HepG2 (cell line): ENCODE data around the gene ALLC. TPM values are rescaled to one million over a fixed set of nuclear protein-coding genes. Genes with fewer than 3 reads are reported as not detected.

ENCODE experiments used
- ATAC-seq: fragments of 200-7000 bp; cut with Tn5 transposase; 3 replicates; pipeline ENCODE4 v1.9.1; 2020; ENCODE audit warnings: mild to moderate bottlenecking, moderate library complexity
- BruUV-seq: library from RNA; stranded (reverse); fragments of 400-500 nt; replicated peaks from 2 replicates; lab custom pipeline; 2021; lab: Mats Ljungman, UMichigan
- CTCF ChIA-PET: fragments of 300-600 bp; formaldehyde crosslinking; extraction: SDS; loops from one replicate; lab custom pipeline; 2021; ENCODE audit warnings: low total read pairs, inconsistent platforms, low intra/inter-chr PET ratio; lab: Yijun Ruan, JAX
- POLR2A ChIA-PET: fragments of 350-600 bp; sonication (Branson Sonifier 250); formaldehyde crosslinking; loops from one replicate; lab custom pipeline; 2020; ENCODE audit warnings: antibody characterized with exemption, inconsistent platforms; lab: Yijun Ruan, JAX
- DNase-seq: peaks from one replicate; pipeline ENCODE4 v3.0.0-alpha.2; 2015; ENCODE audit warnings: low spot score
- FAIRE-seq: peaks from 3 replicates; lab custom pipeline; 2011; peaks lifted over from hg19 to GRCh38; lab: Jason Lieb, UNC
- H2AFZ ChIP-seq: one replicate; pipeline ENCODE4 v1.6.1; 2011; ENCODE audit warnings: low read length, inconsistent platforms
- H3K27ac ChIP-seq: fragments of 300-600 bp; 3 replicates; pipeline ENCODE4 v1.8.0; 2011; ENCODE audit warnings: mixed run types, mild to moderate bottlenecking, mixed read lengths, low read length, inconsistent platforms; ENCODE audit not compliant: insufficient read depth; ENCODE audit errors: extremely low read length
- H3K27me3 ChIP-seq, 2 experiments: fragments of 200-600 bp in 1 of 2; 2 replicates in 1 of 2; 3 replicates in 1 of 2; pipeline versions ENCODE4 v1.6.0 to v1.8.0; 2011; ENCODE audit warnings: low read length in 2 of 2, mild to moderate bottlenecking in 2 of 2, moderate library complexity in 2 of 2, inconsistent platforms in 1 of 2; ENCODE audit not compliant: insufficient read depth in 2 of 2, control insufficient read depth in 1 of 2
- H3K36me3 ChIP-seq, 2 experiments: fragments of 200-600 bp in 1 of 2; replicated peaks in 1 of 2; 2 replicates in 1 of 2; 3 replicates in 1 of 2; pipeline versions ENCODE4 v1.5.1 to v1.8.0; 2011; ENCODE audit warnings: low read length in 2 of 2, inconsistent platforms in 1 of 2; ENCODE audit not compliant: insufficient read depth in 2 of 2, control insufficient read depth in 1 of 2
- H3K4me1 ChIP-seq: 2 replicates; pipeline ENCODE4 v1.5.1; 2012; ENCODE audit warnings: low read length, inconsistent platforms; ENCODE audit not compliant: insufficient read depth
- H3K4me2 ChIP-seq: 2 replicates; pipeline ENCODE4 v1.6.0; 2011; ENCODE audit warnings: low read depth, low read length, inconsistent platforms
- H3K4me3 ChIP-seq, 3 experiments: fragments of 200-600 bp in 1 of 3; sonication (generic), shearing (Covaris generic) in 1 of 3; replicated peaks in 1 of 3; 2 replicates each; pipeline ENCODE4 v1.5.1; 2011 to 2016; ENCODE audit warnings: low read length in 3 of 3, inconsistent platforms in 2 of 3, low read depth in 2 of 3, mild to moderate bottlenecking in 2 of 3, control low read depth in 1 of 3, mixed read lengths in 1 of 3; ENCODE audit not compliant: insufficient read depth in 1 of 3
- H3K79me2 ChIP-seq: one replicate; pipeline ENCODE4 v1.6.1; 2011; ENCODE audit warnings: low read length, inconsistent platforms; ENCODE audit not compliant: insufficient read depth
- H3K9ac ChIP-seq: 2 replicates; pipeline ENCODE4 v1.6.0; 2011; ENCODE audit warnings: mild to moderate bottlenecking, low read depth, low read length, inconsistent platforms; ENCODE audit not compliant: insufficient read depth
- H3K9me3 ChIP-seq: 2 replicates; pipeline ENCODE4 v1.5.1; 2012; ENCODE audit warnings: mild to moderate bottlenecking, low read length
- H4K20me1 ChIP-seq: 2 replicates; pipeline ENCODE4 v1.6.0; 2011; ENCODE audit warnings: inconsistent platforms, mild to moderate bottlenecking, low read length, moderate library complexity; ENCODE audit not compliant: insufficient read depth
- ATF7-NPFF ChIP-seq: sonication (generic); formaldehyde crosslinking; IDR thresholded peaks from 2 replicates; pipeline ENCODE4 v1.8.1; 2023; ENCODE audit warnings: mild to moderate bottlenecking, low read depth, missing genetic modification reagents, moderate library complexity
- GABPB1 ChIP-seq: IDR thresholded peaks from 2 replicates; pipeline ENCODE4 v1.6.1; 2016; ENCODE audit warnings: mild to moderate bottlenecking, missing genetic modification reagents, moderate library complexity, missing compliant biosample characterization
- HDAC2 ChIP-seq: sonication (generic); formaldehyde crosslinking; IDR thresholded peaks from 2 replicates; pipeline ENCODE4 v1.4.0; 2020; ENCODE audit warnings: missing genetic modification reagents
- IKZF1 ChIP-seq: fragments of 450-650 bp; IDR thresholded peaks from 2 replicates; pipeline ENCODE4 v1.7.1; 2016
- KDM5B ChIP-seq: sonication (generic); formaldehyde crosslinking; IDR thresholded peaks from 2 replicates; pipeline ENCODE4 v1.4.0; 2020; ENCODE audit warnings: missing genetic modification reagents, mild to moderate bottlenecking, borderline replicate concordance
- ZNF569 ChIP-seq: sonication (generic); formaldehyde crosslinking; IDR thresholded peaks from 2 replicates; pipeline ENCODE4 v1.5.0; 2020; ENCODE audit warnings: mild to moderate bottlenecking, missing genetic modification reagents, moderate library complexity, borderline replicate concordance
- ZNF788 ChIP-seq: sonication (generic); formaldehyde crosslinking; IDR thresholded peaks from 2 replicates; pipeline ENCODE4 v1.5.0; 2020; ENCODE audit warnings: mild to moderate bottlenecking, missing genetic modification reagents, borderline replicate concordance
- WGBS: methylation state at CpG from one replicate; pipeline ENCODE4 v1.1.6; 2017; ENCODE audit warnings: low lambda C conversion rate; 5-methylcytosine and 5-hydroxymethylcytosine counted together
- in situ Hi-C: cut with HindIII; loops from 2 replicates; pipeline ENCODE4 v1.10.0; 2017; ENCODE audit warnings: low pct_unique_long_range_greater_than_20kb; ENCODE audit not compliant: extremely low pct_ligation_motif_present
- intact Hi-C: fragments of 100-400 bp; cut with micrococcal nuclease; formaldehyde crosslinking; loops from one replicate; pipeline ENCODE4 v1.10.0; 2022; ENCODE audit not compliant: unreplicated experiment
- polyA plus RNA-seq, 8 experiments: library from polyadenylated mRNA; depleted of rRNA in 3 of 8; stranded (reverse) in 7 of 8; unstranded in 1 of 8; fragments of >200 nt; fragmentation: Illumina TruSeq in 4 of 8; extraction: Trizol in 4 of 8; gene quantifications; 2 replicates each; pipeline versions ENCODE4 v1.2.1 to v1.2.3, GENCODE V29; 2011 to 2016; ENCODE audit warnings: low read depth in 4 of 8, missing spikeins in 1 of 8, mixed read lengths in 1 of 8; ENCODE audit not compliant: insufficient read depth in 1 of 8
- total RNA-seq, 5 experiments: library from RNA; depleted of rRNA; stranded (reverse); fragments of >200 nt; fragmentation: Illumina TruSeq; extraction: Trizol; gene quantifications; 2 replicates each; pipeline ENCODE4 v1.2.3, GENCODE V29; 2016; ENCODE audit warnings: low read depth in 1 of 5
- TF ChIP-seq, protein P1 (sequence below): IDR thresholded peaks from 2 replicates; pipeline ENCODE4 v1.6.1; 2016; ENCODE audit warnings: low read depth, control low read depth
- TF ChIP-seq, protein P2 (sequence below): sonication (generic); IDR thresholded peaks from 2 replicates; pipeline ENCODE4 v1.6.1; 2016; ENCODE audit warnings: low read depth, borderline replicate concordance
- TF ChIP-seq, protein P3 (sequence below): sonication (generic); formaldehyde crosslinking; IDR thresholded peaks from 2 replicates; pipeline ENCODE4 v1.5.0; 2020; ENCODE audit warnings: missing genetic modification reagents
- TF ChIP-seq, protein P4 (sequence below): IDR thresholded peaks from 2 replicates; pipeline ENCODE4 v1.6.1; 2016; ENCODE audit warnings: missing biosample characterization, missing genetic modification reagents, low read depth

ALLC gene
- total and polyA plus RNA-seq, 2 of the 13 experiments (the other 11 are each of a cell fraction or from before 2014, with no cell fraction given), result 0.08 to 0.11 TPM

DNA sequence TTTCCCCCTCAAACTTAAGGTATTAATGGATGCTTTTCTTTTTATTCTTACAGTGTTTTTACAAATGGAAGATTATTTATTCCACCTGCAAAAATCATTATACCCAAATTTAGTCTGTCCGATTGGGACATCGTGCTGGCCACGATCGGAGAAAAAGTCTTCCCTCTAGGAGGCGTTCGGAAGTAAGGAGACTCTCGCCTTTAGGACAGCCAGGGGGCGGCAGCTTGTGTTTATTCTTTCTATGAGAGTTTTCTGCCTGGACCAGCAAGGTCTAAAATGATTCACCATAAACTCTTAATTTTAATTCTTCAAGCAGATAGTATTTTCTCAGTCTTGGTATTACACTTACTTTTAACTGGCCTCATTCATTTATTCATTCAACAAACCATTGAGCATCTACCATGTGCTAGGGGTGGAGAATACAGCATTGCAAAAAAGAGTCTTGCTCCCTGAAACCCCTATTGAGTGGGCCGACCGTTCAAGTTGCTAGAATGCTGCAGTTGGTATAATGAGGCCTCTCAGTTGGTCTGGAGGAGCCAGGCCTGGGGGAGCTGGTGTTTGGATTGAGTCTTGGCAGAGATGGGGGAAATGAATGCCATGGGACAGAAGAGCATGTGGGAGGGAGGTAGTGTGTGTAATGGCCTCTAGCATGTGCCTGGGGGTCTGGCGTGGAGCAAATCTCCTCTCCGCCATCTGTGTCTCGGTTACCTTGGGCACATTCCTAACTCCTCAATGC is 84.0 kb downstream of the ALLC start (continued):
- TF ChIP-seq, protein P1, sequence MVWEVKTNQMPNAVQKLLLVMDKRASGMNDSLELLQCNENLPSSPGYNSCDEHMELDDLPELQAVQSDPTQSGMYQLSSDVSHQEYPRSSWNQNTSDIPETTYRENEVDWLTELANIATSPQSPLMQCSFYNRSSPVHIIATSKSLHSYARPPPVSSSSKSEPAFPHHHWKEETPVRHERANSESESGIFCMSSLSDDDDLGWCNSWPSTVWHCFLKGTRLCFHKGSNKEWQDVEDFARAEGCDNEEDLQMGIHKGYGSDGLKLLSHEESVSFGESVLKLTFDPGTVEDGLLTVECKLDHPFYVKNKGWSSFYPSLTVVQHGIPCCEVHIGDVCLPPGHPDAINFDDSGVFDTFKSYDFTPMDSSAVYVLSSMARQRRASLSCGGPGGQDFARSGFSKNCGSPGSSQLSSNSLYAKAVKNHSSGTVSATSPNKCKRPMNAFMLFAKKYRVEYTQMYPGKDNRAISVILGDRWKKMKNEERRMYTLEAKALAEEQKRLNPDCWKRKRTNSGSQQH (CRISPR knock-in tag), result no peak
- TF ChIP-seq IKZF1 (no peak), ZNF569 (CRISPR knock-in tag) (no peak), GABPB1 (CRISPR knock-in tag) (no peak)
- TF ChIP-seq, protein P2, sequence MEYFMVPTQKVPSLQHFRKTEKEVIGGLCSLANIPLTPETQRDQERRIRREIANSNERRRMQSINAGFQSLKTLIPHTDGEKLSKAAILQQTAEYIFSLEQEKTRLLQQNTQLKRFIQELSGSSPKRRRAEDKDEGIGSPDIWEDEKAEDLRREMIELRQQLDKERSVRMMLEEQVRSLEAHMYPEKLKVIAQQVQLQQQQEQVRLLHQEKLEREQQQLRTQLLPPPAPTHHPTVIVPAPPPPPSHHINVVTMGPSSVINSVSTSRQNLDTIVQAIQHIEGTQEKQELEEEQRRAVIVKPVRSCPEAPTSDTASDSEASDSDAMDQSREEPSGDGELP, result no peak

DNA sequence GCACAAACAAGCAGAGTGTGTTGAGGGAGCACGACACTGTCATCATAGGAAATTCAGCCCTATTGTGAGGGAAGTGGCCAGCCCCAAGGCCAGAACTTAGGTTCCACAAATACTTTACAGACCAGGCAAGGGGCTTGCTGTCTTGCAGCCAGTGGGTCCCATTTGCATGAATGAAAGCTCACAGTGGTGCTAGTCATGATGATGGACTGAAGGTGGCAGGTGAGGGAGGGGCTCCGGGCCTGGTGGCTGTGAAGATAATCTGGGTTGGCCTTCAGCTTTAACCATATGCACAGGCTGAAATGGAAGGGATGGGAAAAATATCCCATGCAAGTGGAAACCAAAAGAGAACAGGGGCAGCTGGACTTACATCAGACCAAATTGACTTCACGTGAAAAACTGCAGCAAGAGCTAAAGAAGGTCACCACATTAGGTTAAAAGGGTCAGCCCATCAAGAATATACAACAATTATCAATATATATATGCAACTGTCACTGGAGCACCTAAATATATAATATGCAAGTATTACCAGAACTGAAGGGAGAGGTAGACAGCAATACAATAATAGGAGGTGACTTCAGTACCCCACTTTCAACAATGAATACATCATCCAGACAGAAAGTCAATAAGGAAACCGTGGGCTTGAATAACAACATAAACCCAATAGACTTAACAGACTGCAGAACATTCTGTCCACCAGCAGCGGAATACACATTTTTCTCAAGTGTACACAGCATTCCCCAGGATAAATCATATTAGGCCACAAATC is 84.9 kb downstream of the ALLC start:
- H3K4me1 ChIP-seq, result no peaks in the 10 kb centered on the region
- intact Hi-C loops, result no loop called here
- no peak overlapping the region for H3K27ac ChIP-seq
- 17% methylated on average over 5 of the region's 5 CpGs for WGBS
- ChIA-PET POLR2A (no interaction called here), CTCF (no interaction called here)
- H4K20me1 ChIP-seq, result no peaks in the 10 kb centered on the region
- no peaks in the 10 kb centered on the region for H3K79me2 ChIP-seq
- no peak overlapping the region for H3K4me3 ChIP-seq
- no peak for ATAC-seq
- H2AFZ ChIP-seq, result no peak overlapping the region
- H3K27me3 ChIP-seq, result peaks cover 7 to 35% of the 10 kb centered on the region in 2 experiments; a peak in 3 of 5 replicates
- H3K9ac ChIP-seq, result no peak overlapping the region
- H3K9me3 ChIP-seq, result no peaks in the 10 kb centered on the region
- in situ Hi-C loops, result no loop called here
- no TSS peak for BruUV-seq
- FAIRE-seq, result no peak
- H3K36me3 ChIP-seq, result no peaks in the 10 kb centered on the region
- no peak for TF ChIP-seq KDM5B
- no peak for TF ChIP-seq ATF7-NPFF (CRISPR knock-in tag)
- no peak for TF ChIP-seq HDAC2 (CRISPR knock-in tag)
- no peak for TF ChIP-seq ZNF788
- TF ChIP-seq, protein P3, sequence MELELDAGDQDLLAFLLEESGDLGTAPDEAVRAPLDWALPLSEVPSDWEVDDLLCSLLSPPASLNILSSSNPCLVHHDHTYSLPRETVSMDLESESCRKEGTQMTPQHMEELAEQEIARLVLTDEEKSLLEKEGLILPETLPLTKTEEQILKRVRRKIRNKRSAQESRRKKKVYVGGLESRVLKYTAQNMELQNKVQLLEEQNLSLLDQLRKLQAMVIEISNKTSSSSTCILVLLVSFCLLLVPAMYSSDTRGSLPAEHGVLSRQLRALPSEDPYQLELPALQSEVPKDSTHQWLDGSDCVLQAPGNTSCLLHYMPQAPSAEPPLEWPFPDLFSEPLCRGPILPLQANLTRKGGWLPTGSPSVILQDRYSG (CRISPR knock-in tag), result no peak
- TF ChIP-seq, protein P4, sequence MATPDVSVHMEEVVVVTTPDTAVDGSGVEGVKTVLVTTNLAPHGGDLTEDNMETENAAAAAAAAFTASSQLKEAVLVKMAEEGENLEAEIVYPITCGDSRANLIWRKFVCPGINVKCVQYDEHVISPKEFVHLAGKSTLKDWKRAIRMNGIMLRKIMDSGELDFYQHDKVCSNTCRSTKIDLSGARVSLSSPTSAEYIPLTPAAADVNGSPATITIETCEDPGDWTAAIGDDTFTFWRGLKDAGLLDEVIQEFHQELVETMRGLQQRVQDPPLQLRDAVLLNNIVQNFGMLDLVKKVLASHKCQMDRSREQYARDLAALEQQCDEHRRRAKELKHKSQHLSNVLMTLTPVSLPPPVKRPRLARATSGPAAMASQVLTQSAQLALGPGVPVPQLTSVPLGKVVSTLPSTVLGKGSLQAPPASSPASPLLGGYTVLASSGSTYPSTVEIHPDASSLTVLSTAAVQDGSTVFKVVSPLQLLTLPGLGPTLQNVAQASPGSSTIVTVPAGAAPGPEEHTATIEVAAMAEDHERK, result no peak
- no peak overlapping the region for H3K4me2 ChIP-seq
- no peak for DNase-seq
